Dedifferentiated amniotic fluid mesenchymal stem cell (primary cell): ENCODE results near the gene FAM151A.

Source experiments
- DNase-seq: peaks from one replicate; pipeline ENCODE4 v3.0.0-alpha.2; 2016; ENCODE audit errors: extremely low spot score

The FAM151A gene

DNA sequence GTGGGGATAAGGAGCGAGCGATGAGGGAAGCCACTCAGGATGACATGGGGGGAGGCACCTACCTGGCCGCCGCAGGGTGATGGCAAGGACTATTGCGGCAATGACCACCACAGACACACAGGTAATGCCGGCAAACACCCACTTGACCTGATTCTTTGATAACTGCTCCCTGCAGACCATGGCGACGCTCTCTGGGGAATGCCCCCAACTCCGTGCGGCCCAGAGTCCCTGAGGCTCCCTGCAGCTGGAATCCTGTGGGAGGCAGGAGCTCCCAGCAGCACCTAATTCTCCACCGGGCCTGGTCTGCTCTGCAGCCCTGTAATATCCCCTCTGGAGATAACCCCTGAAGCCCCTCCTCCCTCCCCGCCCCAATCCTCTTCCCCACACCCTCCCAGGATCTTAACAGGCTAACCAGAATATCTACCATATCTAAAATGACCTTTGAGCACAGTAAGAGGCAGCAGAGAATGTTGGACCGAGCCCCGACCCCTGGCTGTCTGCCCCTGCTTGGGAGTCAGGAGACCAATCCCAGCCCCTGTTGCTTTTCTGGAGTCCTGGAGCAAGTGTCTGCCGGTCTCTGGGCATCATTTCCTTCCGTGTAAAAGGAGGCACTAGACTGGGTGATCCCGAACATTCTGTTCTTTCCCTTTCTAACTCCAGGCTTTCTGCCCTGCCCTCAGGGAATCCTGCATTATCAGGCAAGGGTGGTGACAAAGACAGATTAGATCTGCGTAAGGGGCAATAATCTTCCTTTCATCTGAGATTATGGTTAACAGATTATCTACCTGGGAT, at the start of gene FAM151A:
Gene FAM151A, minus strand, starts transcription at position 310 of the 792 bp plus-strand sequence. Its CDS starts 130 bp downstream, at position 180.
- no peak for DNase-seq

DNA sequence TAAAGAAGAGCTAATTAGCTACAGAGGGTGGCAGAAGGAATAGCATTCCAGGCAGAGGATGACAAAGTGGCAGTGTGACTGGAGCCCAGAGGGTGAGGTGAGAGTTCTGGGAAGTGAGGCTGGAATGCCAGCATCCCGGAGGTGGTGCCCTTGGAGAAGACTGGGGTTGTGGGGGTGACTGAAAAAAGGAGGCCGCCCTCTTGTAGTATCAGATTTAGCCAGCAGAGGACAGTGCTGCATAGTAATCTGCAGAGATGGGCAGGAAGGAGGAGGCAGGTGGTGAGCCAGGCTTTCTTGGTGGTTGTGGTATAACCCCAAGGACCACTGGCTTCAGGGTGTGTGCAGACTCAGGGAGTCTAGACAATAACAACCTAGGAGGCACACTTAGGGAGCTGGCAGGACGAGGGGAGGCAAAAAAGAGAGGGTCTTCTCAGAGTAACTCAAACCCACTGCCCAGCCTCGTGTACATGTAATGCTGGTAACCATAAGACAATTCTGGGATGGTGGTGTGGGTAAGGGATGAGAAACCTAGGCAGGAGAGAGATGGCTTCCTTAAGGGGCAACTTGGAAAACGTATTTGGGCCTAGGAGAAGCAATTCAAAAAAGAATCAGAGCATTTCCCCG, 48.8 kb upstream of the FAM151A start:
- peak; percentile 23 for DNase-seq

- no peak for DNase-seq
Observed at GRCh38 chr1:54668567-54668966, 45.2 kb upstream of the FAM151A start.

- no peak for DNase-seq
Observed at GRCh38 chr1:54667797-54668196, 44.5 kb upstream of the FAM151A start.

GRCh38 chr1:54666333-54666732, 43.0 kb upstream of the FAM151A start:
- DNase-seq = no peak

DNA sequence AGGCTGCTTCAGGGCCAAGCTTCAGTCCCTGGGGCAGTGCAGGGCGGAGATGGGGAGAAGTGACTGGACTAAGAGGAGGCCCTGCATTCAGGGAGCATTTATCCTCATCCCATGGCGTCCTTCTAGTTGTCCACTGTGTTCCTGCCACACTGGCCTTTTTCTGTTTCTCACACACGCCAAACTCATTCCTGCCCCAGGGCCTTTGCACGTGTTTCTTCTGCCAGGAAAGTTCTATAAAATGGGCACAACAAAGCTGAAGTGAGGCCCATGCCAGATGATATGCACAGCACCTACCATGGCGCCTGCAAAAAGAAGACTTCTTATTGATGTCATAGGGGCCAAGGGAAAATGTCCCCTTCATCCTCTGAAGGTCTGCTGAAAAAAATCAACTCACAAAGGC, 42.5 kb upstream of the FAM151A start:
- DNase-seq = no peak

GRCh38 chr1:54664364-54664763, 41.0 kb upstream of the FAM151A start:
- no peak for DNase-seq

DNA sequence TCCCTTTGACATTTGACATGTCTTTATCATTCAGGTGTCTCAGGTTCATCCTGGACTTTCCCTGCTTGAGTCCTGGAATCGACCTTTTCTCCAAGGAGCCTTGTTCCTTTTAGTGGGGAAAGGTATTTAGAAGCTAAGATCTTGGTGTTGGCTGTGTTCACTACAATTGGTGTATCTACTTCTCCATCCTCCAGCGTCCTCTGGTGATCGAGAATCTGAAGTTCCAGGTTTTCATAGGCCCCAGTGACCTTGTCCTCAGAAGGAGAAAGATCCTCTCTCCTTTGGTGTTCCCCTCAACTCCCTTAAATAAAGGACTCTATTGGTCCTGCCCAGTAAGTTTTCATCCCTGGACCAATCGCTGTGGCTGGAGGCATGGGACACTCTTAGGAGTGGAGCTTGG, 40.4 kb upstream of the FAM151A start:
- no peak for DNase-seq

GRCh38 chr1:54658164-54658913, 35.0 kb upstream of the FAM151A start:
- no peak for DNase-seq

DNA sequence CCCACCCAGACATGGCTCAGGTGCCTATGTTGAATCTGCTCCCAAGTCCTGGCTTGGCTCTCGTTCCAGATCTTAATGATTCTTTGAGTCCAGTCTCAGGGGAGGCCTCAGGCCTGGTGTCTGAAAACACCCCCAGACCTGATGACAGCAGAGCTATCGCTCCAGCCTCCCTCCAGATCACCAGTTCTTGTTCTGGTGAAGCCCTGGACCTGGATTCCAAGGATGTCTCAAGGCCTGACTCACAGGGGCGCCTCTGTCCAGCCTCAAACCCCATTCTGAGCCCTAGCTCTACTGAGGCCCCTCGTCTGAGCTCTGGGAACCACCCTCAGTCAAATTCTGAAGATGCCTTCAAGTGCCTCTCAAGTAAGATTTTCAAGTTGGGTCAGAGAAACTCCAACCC, 29.7 kb upstream of the FAM151A start:
- DNase-seq = no peak

DNA sequence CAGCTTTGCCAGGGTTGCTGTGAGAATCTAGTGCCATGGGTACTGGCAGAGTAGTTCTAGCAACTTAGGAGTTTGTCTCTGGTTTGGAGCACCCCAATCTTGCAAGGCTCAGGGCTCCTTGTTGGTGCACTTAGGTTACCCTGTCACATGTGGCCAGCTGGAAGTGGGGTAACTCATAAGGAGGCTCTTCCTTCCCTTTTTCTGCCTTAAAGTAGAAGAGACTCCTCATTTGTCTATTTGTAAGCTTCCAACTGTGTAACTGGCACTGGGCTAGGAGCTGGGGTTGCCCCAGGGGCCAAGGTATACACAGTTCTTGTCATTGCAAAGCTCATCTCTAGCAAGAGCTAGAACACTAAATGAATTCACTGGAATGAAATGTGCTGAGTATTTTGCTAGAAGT, 28.8 kb upstream of the FAM151A start:
- no peak for DNase-seq

- no peak for DNase-seq
Observed at GRCh38 chr1:54651608-54652007, 28.3 kb upstream of the FAM151A start.

DNA sequence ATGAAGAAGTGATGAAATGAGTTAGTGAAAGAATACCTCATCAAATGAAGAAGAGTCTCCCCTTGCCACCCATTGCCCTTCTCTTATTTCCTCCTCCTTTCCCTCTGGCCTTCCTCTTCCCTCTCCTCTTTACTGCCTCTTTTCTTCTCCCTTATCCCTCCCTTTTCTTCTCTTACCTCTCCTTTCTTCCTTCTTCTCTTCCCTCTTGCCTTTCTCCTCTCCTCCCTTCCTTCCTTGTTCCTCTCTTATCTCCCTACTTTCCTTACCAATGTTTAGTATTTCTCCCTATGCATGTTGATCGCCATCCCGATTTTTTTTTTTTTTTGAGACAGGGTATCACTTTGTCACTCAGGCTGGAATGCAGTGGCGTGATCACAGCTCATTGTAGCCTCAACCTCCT, 27.1 kb upstream of the FAM151A start:
- no peak for DNase-seq

- DNase-seq = no peak
Observed at GRCh38 chr1:54649921-54650320, 26.6 kb upstream of the FAM151A start.

DNA sequence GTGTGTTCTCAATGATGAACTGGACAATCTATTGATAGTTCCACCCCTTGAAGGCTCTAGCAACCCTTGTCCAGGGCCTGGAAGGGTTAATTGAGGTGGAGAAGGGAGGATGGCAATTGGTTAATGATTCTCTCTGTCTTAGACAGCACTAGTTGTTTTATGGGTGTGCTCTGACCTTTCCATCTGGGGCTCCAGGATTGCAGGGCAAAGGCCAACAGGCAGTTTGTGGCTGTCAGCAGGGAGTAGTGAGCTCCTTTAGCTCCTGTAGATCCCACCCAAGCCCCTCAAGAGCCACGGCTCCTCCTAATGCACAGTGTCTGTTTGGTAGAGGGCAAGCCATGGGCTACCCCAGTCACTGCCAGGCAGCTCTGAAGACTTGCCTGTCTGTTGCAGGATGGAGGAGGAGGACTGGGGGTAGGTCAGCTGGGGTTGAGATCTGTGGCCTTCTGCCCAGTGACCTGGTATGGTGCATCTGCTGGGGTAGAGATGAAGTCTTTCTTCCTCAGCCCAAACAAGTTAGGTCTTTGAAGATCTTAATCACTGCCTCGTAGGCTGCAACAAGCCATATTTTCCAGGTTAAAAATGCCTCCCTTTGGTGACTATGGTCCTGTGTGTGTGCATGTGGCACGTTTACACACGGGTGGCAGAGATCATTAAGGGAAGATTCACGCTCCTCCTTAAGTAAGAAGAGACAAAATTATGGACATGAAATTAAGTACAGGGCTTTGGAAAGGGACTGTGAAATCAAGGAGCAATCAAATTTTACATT, 26.0 kb upstream of the FAM151A start:
- DNase-seq = no peak

GRCh38 chr1:54645806-54646676, 22.7 kb upstream of the FAM151A start:
- no peak for DNase-seq

DNA sequence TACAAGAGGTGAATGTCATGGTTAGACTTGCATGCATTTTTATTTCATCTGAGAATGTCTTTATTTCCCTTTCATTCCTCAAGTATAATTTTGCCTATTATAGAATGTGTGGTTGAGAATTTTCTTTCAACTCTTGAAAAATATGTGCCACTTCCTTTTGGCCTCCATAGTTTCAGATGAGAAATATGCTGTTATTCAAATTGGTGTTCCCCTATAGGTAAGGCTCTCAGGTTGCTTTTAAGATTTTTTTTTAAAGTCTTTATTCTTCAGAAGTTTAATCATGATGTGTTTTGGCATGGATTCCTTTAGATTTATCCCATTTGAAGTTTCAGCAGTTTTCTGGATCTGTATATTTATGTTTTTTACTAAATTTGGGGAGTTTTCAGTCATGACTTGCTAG, 20.4 kb upstream of the FAM151A start:
- no peak for DNase-seq

- DNase-seq = no peak
Observed at GRCh38 chr1:54640863-54641836, 17.8 kb upstream of the FAM151A start, which contains the start of gene MROH7. TSS of gene MROH7 (plus strand) at chr1:54641786. CDS start at chr1:54652927, 11,141 bp downstream.

GRCh38 chr1:54640361-54640760, 17.0 kb upstream of the FAM151A start:
- DNase-seq = no peak
